HepG2 (cell line): Measurements from ENCODE around the gene RBSN. TPM values are rescaled to one million over a fixed set of nuclear protein-coding genes. Genes with fewer than 3 reads are reported as not detected.
A peak's percentile ranks its signal among the peaks of the same experiment; 100 is the strongest.

ENCODE experiments used
- ATF1 ChIP-seq: IDR thresholded peaks from 2 replicates; pipeline ENCODE4 v1.6.1; 2016; ENCODE audit warnings: mild to moderate bottlenecking, control low read depth
- FIP1L1 ChIP-seq: fragments of 200-400 bp; formaldehyde crosslinking; IDR thresholded peaks from 2 replicates; pipeline ENCODE4 v1.6.1; 2018; ENCODE audit warnings: low read depth, mild to moderate bottlenecking, low read length, moderate library complexity, borderline replicate concordance; ENCODE audit not compliant: insufficient read depth
- GZF1 ChIP-seq: sonication (generic); formaldehyde crosslinking; IDR thresholded peaks from 2 replicates; pipeline ENCODE4 v1.5.1; 2020; ENCODE audit warnings: mild to moderate bottlenecking, missing genetic modification reagents
- KMT2A ChIP-seq: sonication (generic); formaldehyde crosslinking; IDR thresholded peaks from 2 replicates; pipeline ENCODE4 v1.4.0; 2020; ENCODE audit warnings: missing genetic modification reagents
- MBD4 ChIP-seq: IDR thresholded peaks from 2 replicates; pipeline ENCODE4 v1.6.1; 2012; ENCODE audit warnings: low read length, inconsistent platforms, borderline replicate concordance
- MXI1 ChIP-seq: IDR thresholded peaks from 3 replicates; pipeline ENCODE4 v1.6.1; 2012; ENCODE audit warnings: low read depth, low read length, inconsistent platforms, borderline replicate concordance
- NR2F2 ChIP-seq: IDR thresholded peaks from 2 replicates; pipeline ENCODE4 v1.6.1; 2012; ENCODE audit warnings: low read depth, inconsistent platforms, borderline replicate concordance
- SOX6 ChIP-seq, 2 experiments: fragments of 450-650 bp in 1 of 2; sonication (generic) in 1 of 2; formaldehyde crosslinking in 1 of 2; IDR thresholded peaks; 2 replicates each; pipeline versions ENCODE4 v1.4.0 to v1.6.1; 2017 to 2020; ENCODE audit warnings: antibody characterized with exemption in 1 of 2, mild to moderate bottlenecking in 1 of 2, missing genetic modification reagents in 1 of 2
- ZNF12 ChIP-seq: sonication (generic); formaldehyde crosslinking; IDR thresholded peaks from 2 replicates; pipeline ENCODE4 v1.5.0; 2020; ENCODE audit warnings: missing genetic modification reagents
- ZNF383 ChIP-seq: sonication (generic); formaldehyde crosslinking; IDR thresholded peaks from 2 replicates; pipeline ENCODE4 v1.4.0; 2020; ENCODE audit warnings: missing genetic modification reagents, mild to moderate bottlenecking, borderline replicate concordance
- ZNF720 ChIP-seq: sonication (generic); formaldehyde crosslinking; IDR thresholded peaks from 2 replicates; pipeline ENCODE4 v1.4.0; 2020; ENCODE audit warnings: missing genetic modification reagents
- polyA plus RNA-seq, 8 experiments: library from polyadenylated mRNA; depleted of rRNA in 3 of 8; stranded (reverse) in 7 of 8; unstranded in 1 of 8; fragments of >200 nt; fragmentation: Illumina TruSeq in 4 of 8; extraction: Trizol in 4 of 8; gene quantifications; 2 replicates each; pipeline versions ENCODE4 v1.2.1 to v1.2.3, GENCODE V29; 2011 to 2016; ENCODE audit warnings: low read depth in 4 of 8, missing spikeins in 1 of 8, mixed read lengths in 1 of 8; ENCODE audit not compliant: insufficient read depth in 1 of 8
- total RNA-seq, 5 experiments: library from RNA; depleted of rRNA; stranded (reverse); fragments of >200 nt; fragmentation: Illumina TruSeq; extraction: Trizol; gene quantifications; 2 replicates each; pipeline ENCODE4 v1.2.3, GENCODE V29; 2016; ENCODE audit warnings: low read depth in 1 of 5
- TF ChIP-seq, protein P1 (sequence below): sonication (generic); formaldehyde crosslinking; IDR thresholded peaks from 2 replicates; pipeline ENCODE4 v1.4.0; 2020; ENCODE audit warnings: missing genetic modification reagents, borderline replicate concordance
- TF ChIP-seq, protein P2 (sequence below): sonication (generic); formaldehyde crosslinking; IDR thresholded peaks from 2 replicates; pipeline ENCODE4 v1.8.0; 2022; ENCODE audit warnings: missing genetic modification reagents, mild to moderate bottlenecking, moderate library complexity, borderline replicate concordance
- TF ChIP-seq, protein P3 (sequence below): sonication (generic); formaldehyde crosslinking; IDR thresholded peaks from 2 replicates; pipeline ENCODE4 v1.4.0; 2020; ENCODE audit warnings: missing genetic modification reagents, borderline replicate concordance
- TF ChIP-seq, protein P4 (sequence below): sonication (generic); formaldehyde crosslinking; conservative IDR thresholded peaks from 2 replicates; pipeline ENCODE4 v1.8.0; 2022; ENCODE audit warnings: mild to moderate bottlenecking, moderate library complexity, missing genetic modification reagents

Gene RBSN
- total and polyA plus RNA-seq, 2 of the 13 experiments (the other 11 are each of a cell fraction or from before 2014, with no cell fraction given), result 7.9 to 11.8 TPM

DNA sequence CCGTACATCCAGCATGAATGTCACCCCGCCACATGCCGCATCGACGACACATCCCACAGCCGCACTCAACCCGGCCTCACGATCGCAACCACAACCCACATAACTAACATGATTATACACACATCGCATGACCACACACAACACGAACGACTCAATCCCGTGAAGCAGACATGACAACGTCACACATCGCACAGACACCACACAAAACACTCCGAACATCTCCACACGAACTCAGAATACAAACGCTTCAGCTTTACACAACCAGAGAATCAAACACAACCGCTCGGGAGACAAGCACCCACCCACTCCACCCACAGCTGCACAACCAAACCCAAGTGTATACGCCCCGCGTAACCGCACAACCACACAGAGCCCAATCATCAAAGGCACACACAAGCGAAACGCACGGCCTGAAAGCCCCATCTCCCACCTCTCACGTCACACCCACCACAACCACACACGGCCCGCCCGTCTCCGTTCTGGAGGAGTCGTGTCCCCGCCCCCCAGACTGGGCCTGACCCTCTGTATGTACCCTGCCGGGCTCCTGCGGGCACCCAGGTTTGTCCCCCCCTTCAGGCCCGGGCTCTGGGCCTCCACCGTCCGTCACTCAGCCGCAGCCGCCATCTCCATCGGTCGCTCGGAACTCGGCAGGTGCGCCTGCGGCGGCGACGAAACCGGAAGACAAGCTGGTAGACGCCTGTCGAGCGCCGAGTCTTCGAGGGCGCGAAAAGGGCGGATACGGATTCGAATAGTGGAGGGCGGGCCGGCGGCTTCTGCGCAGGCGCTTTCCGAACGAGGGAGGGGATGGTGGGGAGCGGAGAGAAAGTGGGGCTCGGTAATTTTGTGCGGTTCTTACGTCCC, at the start of gene RBSN (continued):
- TF ChIP-seq, protein P1, sequence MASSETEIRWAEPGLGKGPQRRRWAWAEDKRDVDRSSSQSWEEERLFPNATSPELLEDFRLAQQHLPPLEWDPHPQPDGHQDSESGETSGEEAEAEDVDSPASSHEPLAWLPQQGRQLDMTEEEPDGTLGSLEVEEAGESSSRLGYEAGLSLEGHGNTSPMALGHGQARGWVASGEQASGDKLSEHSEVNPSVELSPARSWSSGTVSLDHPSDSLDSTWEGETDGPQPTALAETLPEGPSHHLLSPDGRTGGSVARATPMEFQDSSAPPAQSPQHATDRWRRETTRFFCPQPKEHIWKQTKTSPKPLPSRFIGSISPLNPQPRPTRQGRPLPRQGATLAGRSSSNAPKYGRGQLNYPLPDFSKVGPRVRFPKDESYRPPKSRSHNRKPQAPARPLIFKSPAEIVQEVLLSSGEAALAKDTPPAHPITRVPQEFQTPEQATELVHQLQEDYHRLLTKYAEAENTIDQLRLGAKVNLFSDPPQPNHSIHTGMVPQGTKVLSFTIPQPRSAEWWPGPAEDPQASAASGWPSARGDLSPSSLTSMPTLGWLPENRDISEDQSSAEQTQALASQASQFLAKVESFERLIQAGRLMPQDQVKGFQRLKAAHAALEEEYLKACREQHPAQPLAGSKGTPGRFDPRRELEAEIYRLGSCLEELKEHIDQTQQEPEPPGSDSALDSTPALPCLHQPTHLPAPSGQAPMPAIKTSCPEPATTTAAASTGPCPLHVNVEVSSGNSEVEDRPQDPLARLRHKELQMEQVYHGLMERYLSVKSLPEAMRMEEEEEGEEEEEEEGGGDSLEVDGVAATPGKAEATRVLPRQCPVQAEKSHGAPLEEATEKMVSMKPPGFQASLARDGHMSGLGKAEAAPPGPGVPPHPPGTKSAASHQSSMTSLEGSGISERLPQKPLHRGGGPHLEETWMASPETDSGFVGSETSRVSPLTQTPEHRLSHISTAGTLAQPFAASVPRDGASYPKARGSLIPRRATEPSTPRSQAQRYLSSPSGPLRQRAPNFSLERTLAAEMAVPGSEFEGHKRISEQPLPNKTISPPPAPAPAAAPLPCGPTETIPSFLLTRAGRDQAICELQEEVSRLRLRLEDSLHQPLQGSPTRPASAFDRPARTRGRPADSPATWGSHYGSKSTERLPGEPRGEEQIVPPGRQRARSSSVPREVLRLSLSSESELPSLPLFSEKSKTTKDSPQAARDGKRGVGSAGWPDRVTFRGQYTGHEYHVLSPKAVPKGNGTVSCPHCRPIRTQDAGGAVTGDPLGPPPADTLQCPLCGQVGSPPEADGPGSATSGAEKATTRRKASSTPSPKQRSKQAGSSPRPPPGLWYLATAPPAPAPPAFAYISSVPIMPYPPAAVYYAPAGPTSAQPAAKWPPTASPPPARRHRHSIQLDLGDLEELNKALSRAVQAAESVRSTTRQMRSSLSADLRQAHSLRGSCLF (CRISPR knock-in tag), result no peak
- TF ChIP-seq, protein P2, sequence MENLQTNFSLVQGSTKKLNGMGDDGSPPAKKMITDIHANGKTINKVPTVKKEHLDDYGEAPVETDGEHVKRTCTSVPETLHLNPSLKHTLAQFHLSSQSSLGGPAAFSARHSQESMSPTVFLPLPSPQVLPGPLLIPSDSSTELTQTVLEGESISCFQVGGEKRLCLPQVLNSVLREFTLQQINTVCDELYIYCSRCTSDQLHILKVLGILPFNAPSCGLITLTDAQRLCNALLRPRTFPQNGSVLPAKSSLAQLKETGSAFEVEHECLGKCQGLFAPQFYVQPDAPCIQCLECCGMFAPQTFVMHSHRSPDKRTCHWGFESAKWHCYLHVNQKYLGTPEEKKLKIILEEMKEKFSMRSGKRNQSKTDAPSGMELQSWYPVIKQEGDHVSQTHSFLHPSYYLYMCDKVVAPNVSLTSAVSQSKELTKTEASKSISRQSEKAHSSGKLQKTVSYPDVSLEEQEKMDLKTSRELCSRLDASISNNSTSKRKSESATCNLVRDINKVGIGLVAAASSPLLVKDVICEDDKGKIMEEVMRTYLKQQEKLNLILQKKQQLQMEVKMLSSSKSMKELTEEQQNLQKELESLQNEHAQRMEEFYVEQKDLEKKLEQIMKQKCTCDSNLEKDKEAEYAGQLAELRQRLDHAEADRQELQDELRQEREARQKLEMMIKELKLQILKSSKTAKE (CRISPR knock-in tag), result peak; percentile 75
- TF ChIP-seq MBD4, result no peak
- 0 out of 2 replicates have a peak, but pooled peaks have one; percentile 59 for TF ChIP-seq ZNF720 (CRISPR knock-in tag)
- 0 out of 2 replicates have a peak, but pooled peaks have one; percentile 41 for TF ChIP-seq ZNF12 (CRISPR knock-in tag)
- TF ChIP-seq GZF1 (CRISPR knock-in tag), result no peak
- TF ChIP-seq KMT2A (CRISPR knock-in tag), result peak; percentile 99
- peak; percentile 43; the same call in 1 of the 2 replicates for TF ChIP-seq NR2F2
- peak; percentile 91 for TF ChIP-seq ATF1 (CRISPR knock-in tag)
- TF ChIP-seq, protein P3, sequence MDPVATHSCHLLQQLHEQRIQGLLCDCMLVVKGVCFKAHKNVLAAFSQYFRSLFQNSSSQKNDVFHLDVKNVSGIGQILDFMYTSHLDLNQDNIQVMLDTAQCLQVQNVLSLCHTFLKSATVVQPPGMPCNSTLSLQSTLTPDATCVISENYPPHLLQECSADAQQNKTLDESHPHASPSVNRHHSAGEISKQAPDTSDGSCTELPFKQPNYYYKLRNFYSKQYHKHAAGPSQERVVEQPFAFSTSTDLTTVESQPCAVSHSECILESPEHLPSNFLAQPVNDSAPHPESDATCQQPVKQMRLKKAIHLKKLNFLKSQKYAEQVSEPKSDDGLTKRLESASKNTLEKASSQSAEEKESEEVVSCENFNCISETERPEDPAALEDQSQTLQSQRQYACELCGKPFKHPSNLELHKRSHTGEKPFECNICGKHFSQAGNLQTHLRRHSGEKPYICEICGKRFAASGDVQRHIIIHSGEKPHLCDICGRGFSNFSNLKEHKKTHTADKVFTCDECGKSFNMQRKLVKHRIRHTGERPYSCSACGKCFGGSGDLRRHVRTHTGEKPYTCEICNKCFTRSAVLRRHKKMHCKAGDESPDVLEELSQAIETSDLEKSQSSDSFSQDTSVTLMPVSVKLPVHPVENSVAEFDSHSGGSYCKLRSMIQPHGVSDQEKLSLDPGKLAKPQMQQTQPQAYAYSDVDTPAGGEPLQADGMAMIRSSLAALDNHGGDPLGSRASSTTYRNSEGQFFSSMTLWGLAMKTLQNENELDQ, result no peak
- TF ChIP-seq, protein P4, sequence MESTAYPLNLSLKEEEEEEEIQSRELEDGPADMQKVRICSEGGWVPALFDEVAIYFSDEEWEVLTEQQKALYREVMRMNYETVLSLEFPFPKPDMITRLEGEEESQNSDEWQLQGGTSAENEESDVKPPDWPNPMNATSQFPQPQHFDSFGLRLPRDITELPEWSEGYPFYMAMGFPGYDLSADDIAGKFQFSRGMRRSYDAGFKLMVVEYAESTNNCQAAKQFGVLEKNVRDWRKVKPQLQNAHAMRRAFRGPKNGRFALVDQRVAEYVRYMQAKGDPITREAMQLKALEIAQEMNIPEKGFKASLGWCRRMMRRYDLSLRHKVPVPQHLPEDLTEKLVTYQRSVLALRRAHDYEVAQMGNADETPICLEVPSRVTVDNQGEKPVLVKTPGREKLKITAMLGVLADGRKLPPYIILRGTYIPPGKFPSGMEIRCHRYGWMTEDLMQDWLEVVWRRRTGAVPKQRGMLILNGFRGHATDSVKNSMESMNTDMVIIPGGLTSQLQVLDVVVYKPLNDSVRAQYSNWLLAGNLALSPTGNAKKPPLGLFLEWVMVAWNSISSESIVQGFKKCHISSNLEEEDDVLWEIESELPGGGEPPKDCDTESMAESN, result peak; percentile 97
- no peak for TF ChIP-seq SOX6 (IDR thresholded peaks at IDR 0.05)
- peak; percentile 70 for TF ChIP-seq SOX6 (CRISPR knock-in tag; IDR thresholded peaks at IDR 0.05)
- TF ChIP-seq ZNF383 (CRISPR knock-in tag), result 0 out of 2 replicates have a peak, but pooled peaks have one; percentile 43
- TF ChIP-seq MXI1, result peak; percentile 80; the same call in 1 of the 3 replicates
- TF ChIP-seq FIP1L1, result 0 out of 2 replicates have a peak, but pooled peaks have one; percentile 46
